GM21526 (cell line): Measurements from ENCODE around the gene ATP2A3.
"Not testable (repeated sequence)": the region's sequence is repeated elsewhere in the genome, so short reads cannot be mapped to it uniquely, and the experiment has no call there.

Experiments
- ATAC-seq: cut with Tn5 transposase; IDR thresholded peaks from one replicate; pipeline ENCODE4 v1.9.1; 2021; ENCODE audit warnings: moderate library complexity; ENCODE audit not compliant: unreplicated experiment, low FRiP score

The ATP2A3 gene

DNA sequence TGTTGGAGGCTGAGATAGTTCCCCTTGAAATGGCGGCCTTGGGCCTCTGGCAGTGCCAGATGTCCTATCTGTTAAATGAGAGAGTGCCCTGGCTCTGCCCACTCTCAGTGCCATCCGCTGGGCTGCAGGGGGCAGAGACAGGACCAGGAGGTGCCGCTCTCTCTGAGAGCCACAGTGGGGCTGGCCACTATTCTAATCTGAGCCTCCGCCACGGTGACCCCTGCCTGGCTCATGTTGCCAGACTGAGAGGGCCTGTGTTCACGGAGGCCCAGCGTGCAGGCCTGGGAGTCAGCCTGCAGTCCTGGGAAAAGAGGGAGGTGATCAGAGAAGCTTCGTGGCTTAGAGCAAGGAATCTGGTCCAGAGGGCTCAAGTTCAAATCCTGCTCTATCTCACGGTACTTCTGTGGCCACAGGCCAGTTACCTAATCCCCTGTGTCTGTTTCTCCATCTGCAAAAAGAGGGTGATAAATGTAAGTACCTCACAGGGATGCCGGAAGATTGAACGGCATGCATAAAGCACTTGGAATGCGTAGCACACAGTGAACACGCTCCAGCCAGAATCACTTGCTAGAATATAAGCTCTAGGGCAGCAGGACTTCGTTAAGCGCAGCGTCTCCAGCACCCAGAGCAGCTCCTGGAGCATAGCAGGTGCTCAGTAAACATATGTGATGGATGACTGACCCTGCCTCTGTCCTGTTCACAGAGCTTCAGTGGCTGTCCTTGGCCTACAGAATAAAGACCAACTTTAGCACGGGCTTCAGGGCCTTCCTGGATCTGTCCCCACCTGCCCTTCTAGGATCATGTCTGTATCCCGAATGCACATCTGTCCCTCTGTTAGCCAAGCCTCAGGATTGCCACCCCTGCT is 6.3 kb downstream of the ATP2A3 start:
- no peak for ATAC-seq

- no peak for ATAC-seq
Observed at GRCh38 chr17:3956983-3957382, 7.3 kb downstream of the ATP2A3 start.

- ATAC-seq = no peak
Observed at GRCh38 chr17:3956327-3956957, 7.8 kb downstream of the ATP2A3 start.

DNA sequence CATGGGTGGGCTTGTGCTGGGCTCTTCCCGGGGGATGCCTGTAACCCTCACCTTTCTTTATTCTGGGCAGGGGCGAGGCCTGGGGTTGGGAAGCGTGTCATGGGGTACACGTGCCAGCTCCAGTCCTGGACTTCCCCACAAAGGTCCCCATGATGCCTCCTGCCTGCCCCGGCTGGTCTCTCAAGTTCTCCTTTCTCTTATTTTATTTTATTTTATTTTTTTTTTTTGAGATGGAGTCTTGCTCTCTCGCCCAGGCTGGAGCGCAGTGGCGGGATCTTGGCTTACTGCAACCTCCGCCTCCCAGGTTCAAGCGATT is 8.6 kb downstream of the ATP2A3 start:
- ATAC-seq = no peak

DNA sequence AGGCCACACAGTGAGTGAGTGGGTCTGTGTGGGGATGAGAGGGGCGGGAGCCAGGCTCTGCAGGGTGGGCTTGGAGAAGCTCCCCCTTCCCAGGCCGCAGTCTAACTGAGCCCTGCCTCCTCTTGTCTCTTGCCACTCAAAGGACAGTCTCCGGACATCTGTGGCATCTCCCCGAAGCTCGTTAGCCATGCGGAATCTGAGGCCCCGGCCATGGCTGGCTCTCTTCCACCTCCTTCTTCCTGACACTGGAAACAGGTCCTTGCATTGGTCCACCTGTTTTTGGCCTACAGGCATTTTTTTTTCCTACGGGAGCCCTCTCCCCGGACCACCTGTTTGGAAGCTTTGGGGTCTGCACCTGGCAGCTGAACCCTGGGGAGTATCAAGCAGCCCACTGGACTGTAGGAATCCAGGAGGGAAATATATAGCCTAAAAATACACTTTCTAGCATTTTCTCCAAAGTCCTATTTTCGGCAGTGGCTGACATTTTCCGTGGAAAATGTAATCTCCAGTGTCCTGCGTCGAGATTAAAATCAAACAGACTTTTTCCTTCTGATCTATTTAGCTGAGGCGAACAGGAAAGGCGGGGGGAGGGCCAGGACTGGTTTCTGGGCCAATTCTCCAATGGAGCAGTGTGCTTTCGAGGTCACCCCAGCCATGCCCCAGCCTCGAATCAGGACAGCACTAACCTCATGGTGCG is 9.1 kb downstream of the ATP2A3 start:
- no peak for ATAC-seq

GRCh38 chr17:3954086-3954485 is 10.2 kb downstream of the ATP2A3 start:
- no peak for ATAC-seq

GRCh38 chr17:3953542-3953941 is 10.7 kb downstream of the ATP2A3 start:
- no peak for ATAC-seq

- ATAC-seq = no peak
Observed at GRCh38 chr17:3952186-3952585, 12.1 kb downstream of the ATP2A3 start.

DNA sequence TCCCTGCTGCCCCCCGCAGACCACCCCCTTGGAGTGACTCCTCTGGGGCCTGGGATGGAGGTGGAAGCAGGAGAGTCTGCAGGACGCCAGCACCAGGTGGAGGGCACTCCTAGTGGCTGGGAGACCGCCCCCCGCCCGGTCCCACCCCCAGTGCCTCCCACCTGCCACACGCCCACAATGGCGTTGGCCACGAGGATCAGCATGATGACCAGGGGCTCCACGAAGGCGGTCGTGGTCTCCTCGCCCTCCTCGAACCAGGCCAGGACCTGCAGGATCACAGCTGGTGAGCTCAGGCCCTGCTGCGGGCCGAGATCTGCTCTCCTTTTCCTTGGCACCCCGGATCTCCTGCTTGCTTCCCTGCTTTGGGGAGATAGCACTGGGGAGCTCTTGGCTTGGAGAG is 12.8 kb downstream of the ATP2A3 start:
- ATAC-seq = no peak

DNA sequence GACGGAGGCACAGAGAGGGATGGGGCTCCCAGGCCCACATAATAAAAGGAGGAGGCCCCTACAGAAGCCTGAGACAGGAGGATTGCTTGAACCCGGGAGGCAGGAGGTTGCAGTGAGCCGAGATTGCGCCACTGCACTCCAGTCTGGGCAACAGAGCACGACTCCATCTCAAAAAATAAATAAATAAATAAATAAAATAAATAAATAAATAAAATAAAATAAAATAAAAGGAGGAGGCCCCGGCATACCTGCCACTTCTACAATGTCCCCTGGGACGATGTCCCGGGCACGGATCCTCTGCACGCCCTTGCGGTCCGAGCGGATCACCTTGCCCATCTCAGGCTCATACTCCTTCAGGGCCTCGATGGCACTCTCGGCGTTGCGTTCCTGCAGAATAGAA is 13.2 kb downstream of the ATP2A3 start:
- no peak for ATAC-seq

DNA sequence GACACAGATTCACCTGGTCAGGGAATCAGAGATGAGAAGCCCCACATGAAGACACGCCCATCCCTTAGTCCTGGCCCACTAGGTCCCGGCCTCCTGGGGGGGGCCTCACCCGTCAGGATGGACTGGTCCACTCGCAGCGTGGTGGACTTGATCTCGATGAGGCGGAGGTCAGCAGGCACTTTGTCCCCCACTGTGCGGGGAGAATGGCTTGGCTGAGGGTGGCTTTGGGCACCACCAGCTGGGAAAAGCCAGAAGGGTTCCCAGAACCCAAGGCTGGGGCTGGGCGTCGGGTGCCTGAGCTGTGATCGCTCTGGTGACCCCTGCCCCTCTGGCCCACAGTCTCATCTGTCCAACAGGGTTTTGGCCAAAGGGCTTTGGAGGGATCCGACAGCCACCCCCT is 13.7 kb downstream of the ATP2A3 start:
- ATAC-seq = no peak

DNA sequence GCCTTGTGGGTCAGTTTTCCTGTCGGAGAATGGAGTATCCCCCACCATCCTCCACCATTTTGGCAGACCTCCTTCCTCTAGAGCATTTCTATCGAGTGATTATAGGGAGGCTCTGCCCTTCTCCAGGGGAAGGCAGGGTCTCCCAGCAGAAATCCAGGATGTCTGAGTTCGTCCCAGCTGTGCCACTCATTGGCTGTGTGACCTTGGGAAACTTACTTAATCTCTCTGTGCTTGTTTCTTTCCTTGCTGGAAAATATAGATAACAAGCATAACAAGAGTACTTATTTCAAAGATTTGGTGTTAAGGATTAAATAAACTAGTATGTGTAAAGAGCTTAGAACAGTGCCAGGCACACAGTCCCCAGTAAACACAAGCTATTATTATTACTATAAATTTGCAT is 14.8 kb downstream of the ATP2A3 start:
- ATAC-seq = no peak

GRCh38 chr17:3948551-3948950 is 15.7 kb downstream of the ATP2A3 start:
- ATAC-seq = not testable (repeated sequence)

- ATAC-seq = no peak
Observed at GRCh38 chr17:3947318-3947810, 16.9 kb downstream of the ATP2A3 start.

DNA sequence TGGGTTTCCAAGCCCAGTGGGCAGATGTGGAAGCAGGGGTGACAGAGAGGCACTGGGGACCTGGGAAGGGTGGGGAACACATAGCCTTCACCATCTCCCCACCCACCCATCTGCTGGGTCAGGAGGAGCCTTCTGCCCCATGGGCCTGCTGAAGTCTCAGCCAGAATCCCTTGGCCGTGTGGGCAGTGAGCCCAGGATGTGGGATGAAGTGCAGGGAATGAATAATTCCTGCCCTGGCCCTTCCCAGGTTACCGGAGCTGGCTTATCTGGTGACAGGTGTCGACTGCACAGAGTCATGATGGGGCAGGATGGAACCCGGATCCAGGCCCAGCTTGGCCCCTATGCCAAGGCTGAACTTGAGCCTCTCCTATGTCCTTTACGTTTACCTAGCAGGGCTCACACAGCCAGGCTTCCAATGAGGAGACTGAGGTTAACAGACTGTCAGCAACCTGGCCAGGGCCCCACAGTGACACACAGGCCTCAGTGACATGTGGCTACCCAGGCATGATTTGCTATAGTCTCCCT is 17.5 kb downstream of the ATP2A3 start:
- ATAC-seq = no peak

- ATAC-seq = no peak
Observed at GRCh38 chr17:3944485-3945388, 19.5 kb downstream of the ATP2A3 start.

- no peak for ATAC-seq
Observed at GRCh38 chr17:3943240-3943891, 20.9 kb downstream of the ATP2A3 start.

DNA sequence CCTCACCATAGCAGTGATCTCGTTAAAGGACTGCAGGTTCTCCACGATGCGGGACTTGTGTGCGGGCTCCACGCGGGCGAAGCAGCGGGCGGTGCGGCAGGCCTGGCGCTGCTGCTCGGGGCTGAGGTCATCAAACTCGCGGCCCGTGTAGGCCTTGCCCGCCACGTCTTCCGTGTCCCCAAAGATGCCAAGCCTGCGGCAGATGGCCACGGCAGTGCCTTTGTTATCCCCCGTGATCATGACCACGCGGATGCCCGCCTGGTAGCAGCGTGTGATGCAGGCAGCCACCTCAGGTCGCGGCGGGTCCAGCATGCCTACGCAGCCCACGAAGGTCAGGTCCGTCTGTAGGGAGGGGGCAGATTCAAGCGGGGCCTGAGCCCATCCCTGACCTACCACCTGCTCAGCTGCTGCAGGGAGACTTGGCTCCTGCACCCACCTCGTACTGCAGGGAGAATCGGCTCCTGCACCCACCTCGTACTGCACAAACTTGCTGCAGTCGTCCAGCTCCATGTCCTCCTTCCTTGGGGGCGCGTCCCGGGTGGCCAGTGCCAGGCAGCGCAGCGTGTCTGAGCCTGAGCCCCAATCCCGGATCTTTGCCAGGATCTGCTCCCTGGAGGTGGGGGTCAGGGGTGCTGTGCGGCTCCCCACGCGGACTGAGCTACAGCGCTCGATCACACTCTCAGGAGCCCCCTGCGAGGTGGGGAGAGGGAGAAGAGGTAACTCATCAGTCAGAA is 23.1 kb downstream of the ATP2A3 start:
- no peak for ATAC-seq

GRCh38 chr17:3937359-3937758 is 26.9 kb downstream of the ATP2A3 start:
- ATAC-seq = no peak
